ENCODE data around the gene RANBP9. TPM values are rescaled to one million over a fixed set of nuclear protein-coding genes. Genes with fewer than 3 reads are reported as not detected.

Gene RANBP9
- total RNA-seq, 2 donors from 2014 or later = 27.2 to 35.0 TPM

DNA sequence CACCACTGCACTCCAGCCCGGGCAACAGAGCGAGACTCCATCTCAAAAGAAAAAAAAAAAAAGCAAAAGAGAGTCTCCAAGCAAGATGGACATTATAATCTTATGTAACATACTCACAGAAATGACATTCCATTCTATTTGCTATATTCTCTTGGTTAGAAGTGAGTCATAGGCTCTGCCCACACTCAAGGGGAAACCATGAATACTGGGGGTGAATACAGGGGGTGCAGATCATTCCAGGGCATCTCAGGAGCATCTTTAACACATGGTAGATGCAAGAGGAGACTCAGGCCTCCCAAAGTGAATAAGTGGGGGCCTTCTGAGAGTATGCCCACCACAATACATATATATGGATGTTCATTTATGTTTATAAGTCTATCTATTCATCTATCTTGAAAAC, 18.3 kb upstream of the RANBP9 start:
- no peak for DNase-seq
- TF ChIP-seq, protein P1, sequence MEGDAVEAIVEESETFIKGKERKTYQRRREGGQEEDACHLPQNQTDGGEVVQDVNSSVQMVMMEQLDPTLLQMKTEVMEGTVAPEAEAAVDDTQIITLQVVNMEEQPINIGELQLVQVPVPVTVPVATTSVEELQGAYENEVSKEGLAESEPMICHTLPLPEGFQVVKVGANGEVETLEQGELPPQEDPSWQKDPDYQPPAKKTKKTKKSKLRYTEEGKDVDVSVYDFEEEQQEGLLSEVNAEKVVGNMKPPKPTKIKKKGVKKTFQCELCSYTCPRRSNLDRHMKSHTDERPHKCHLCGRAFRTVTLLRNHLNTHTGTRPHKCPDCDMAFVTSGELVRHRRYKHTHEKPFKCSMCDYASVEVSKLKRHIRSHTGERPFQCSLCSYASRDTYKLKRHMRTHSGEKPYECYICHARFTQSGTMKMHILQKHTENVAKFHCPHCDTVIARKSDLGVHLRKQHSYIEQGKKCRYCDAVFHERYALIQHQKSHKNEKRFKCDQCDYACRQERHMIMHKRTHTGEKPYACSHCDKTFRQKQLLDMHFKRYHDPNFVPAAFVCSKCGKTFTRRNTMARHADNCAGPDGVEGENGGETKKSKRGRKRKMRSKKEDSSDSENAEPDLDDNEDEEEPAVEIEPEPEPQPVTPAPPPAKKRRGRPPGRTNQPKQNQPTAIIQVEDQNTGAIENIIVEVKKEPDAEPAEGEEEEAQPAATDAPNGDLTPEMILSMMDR (IDR thresholded peaks at IDR 0.05) = no peak
- no peaks in the 10 kb centered on the region for H3K36me3 ChIP-seq
- no peaks in the 10 kb centered on the region for H3K9me3 ChIP-seq
- no peak overlapping the region for H3K9ac ChIP-seq (ENCODE audit: low read depth in 2 of 2, low read length in 2 of 2)
- H3K4me3 ChIP-seq = no peak overlapping the region
- no peaks in the 10 kb centered on the region for H3K4me1 ChIP-seq
- no peak overlapping the region for H3K27ac ChIP-seq
- H3K27me3 ChIP-seq = no peaks in the 10 kb centered on the region
- intact Hi-C loops (cut with DNase I) = no loop called here

- Histone ChIP-seq H3K36me3 (no peaks in the 10 kb centered on the region), H3K27ac (peak overlapping the region; percentile 24), H3K9me3 (no peaks in the 10 kb centered on the region), H3K27me3 (no peaks in the 10 kb centered on the region), H3K9ac (ENCODE audit: low read depth in 2 of 2, low read length in 2 of 2) (no peak overlapping the region), H3K4me3 (no peak overlapping the region), H3K4me1 (no peaks in the 10 kb centered on the region)
- intact Hi-C loops (cut with DNase I) = no loop called here
- TF ChIP-seq, protein P1 (IDR thresholded peaks at IDR 0.05) = no peak
- no peak for DNase-seq
These were observed 13.9 kb upstream of the RANBP9 start for GRCh38 chr6:13725570-13725969.

DNA sequence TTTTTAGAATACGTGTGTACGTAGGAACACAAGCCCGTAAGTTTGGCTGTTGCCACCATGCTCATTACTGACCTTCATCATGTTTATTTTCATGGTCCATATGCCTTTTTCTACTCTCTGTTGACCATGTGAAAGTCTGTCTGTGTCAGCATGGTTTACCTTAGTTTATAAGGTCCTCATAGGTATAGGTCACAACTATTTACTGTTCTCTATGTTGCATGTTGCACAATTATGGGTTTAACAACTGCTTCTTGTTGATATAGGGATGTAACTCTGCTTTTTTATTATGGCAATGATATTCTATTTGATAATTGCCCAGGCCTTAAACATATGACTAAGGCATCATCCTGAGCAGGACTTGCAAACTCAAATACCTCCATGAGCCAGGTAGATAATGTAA, 13.4 kb upstream of the RANBP9 start:
- Histone ChIP-seq H3K9ac (ENCODE audit: low read depth in 2 of 2, low read length in 2 of 2) (no peak overlapping the region), H3K4me1 (no peaks in the 10 kb centered on the region), H3K27ac (peak overlapping the region; percentile 24)

DNA sequence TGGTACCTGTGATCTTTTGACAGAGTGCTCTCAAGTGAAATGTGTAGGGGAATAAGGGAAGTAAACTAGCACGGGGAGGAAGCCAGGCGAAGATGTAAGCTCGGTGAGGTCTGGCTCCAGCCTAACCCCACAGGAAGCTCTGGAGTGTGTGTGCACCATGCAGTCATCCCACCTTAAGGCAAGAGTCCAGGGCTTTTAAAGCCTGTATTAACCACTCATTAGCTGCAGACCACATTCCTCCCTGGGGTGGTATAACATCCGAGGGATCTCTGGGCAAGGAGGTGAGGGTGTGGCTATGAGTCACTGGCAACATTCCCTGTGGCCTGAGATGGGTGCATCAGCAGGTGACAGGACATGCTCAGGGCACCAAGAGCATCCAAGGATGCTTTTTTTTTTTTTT, 12.5 kb upstream of the RANBP9 start:
- DNase-seq = no peak
- Histone ChIP-seq H3K27ac (no peak overlapping the region), H3K4me1 (no peaks in the 10 kb centered on the region), H3K27me3 (no peaks in the 10 kb centered on the region), H3K36me3 (no peaks in the 10 kb centered on the region), H3K9me3 (no peaks in the 10 kb centered on the region), H3K9ac (ENCODE audit: low read depth in 2 of 2, low read length in 2 of 2) (no peak overlapping the region), H3K4me3 (no peak overlapping the region)
- intact Hi-C loops (cut with DNase I) = no loop called here
- TF ChIP-seq, protein P1 (IDR thresholded peaks at IDR 0.05) = no peak

More for the DNA sequence above, 13.4 kb upstream of the RANBP9 start:
- Histone ChIP-seq H3K4me3 (no peak overlapping the region), H3K9me3 (no peaks in the 10 kb centered on the region), H3K27me3 (no peaks in the 10 kb centered on the region), H3K36me3 (no peaks in the 10 kb centered on the region)
- no peak for DNase-seq
- TF ChIP-seq, protein P1 (IDR thresholded peaks at IDR 0.05) = no peak
- intact Hi-C loops (cut with DNase I) = no loop called here

GRCh38 chr6:13722880-13723279, 11.2 kb upstream of the RANBP9 start:
- no peaks in the 10 kb centered on the region for H3K27me3 ChIP-seq
- intact Hi-C loops (cut with DNase I) = no loop called here
- no peak for DNase-seq
- H3K9me3 ChIP-seq = no peaks in the 10 kb centered on the region
- no peaks in the 10 kb centered on the region for H3K4me1 ChIP-seq
- TF ChIP-seq, protein P1 (IDR thresholded peaks at IDR 0.05) = no peak
- no peaks in the 10 kb centered on the region for H3K36me3 ChIP-seq
- no peak overlapping the region for H3K9ac ChIP-seq (ENCODE audit: low read depth in 2 of 2, low read length in 2 of 2)
- H3K27ac ChIP-seq = no peak overlapping the region
- no peak overlapping the region for H3K4me3 ChIP-seq

- H3K4me3 ChIP-seq = no peak overlapping the region
- no peaks in the 10 kb centered on the region for H3K36me3 ChIP-seq
- H3K27me3 ChIP-seq = no peaks in the 10 kb centered on the region
- TF ChIP-seq, protein P1 (IDR thresholded peaks at IDR 0.05) = no peak
- no peaks in the 10 kb centered on the region for H3K9me3 ChIP-seq
- no peak for DNase-seq
- H3K9ac ChIP-seq (ENCODE audit: low read depth in 2 of 2, low read length in 2 of 2) = no peak overlapping the region
- H3K4me1 ChIP-seq = no peaks in the 10 kb centered on the region
- intact Hi-C loops (cut with DNase I) = no loop called here
- H3K27ac ChIP-seq = no peak overlapping the region
These were observed 6.5 kb upstream of the RANBP9 start for GRCh38 chr6:13718123-13718458.
